KMS-11 (cell line): ENCODE data around the gene DHX35.

Experiments
- H2AFZ ChIP-seq: fragments of 200-600 bp; sonication (generic); 2 replicates; pipeline ENCODE4 v1.6.1; 2016; ENCODE audit warnings: antibody characterized with exemption, mixed run types, low read depth
- H3K27ac ChIP-seq: fragments of 200-600 bp; sonication (generic); 2 replicates; pipeline ENCODE4 v1.6.1; 2016; ENCODE audit warnings: mild to moderate bottlenecking, mixed run types
- H3K27me3 ChIP-seq: fragments of 200-600 bp; sonication (generic); 2 replicates; pipeline ENCODE4 v1.6.1; 2017; ENCODE audit warnings: mild to moderate bottlenecking, low read depth, mixed run types, moderate library complexity; ENCODE audit not compliant: insufficient read depth
- H3K36me3 ChIP-seq: fragments of 200-600 bp; sonication (generic); 2 replicates; pipeline ENCODE4 v1.6.1; 2017; ENCODE audit warnings: mild to moderate bottlenecking, mixed run types; ENCODE audit not compliant: insufficient read depth
- H3K4me1 ChIP-seq: fragments of 200-600 bp; sonication (generic); 2 replicates; pipeline ENCODE4 v1.6.1; 2016; ENCODE audit warnings: mild to moderate bottlenecking, low read depth, mixed run types; ENCODE audit not compliant: poor library complexity, severe bottlenecking
- H3K4me2 ChIP-seq: fragments of 200-600 bp; sonication (generic); 2 replicates; pipeline ENCODE4 v1.7.0; 2016; ENCODE audit warnings: mild to moderate bottlenecking, mixed run types
- H3K4me3 ChIP-seq: fragments of 200-600 bp; sonication (generic); IDR thresholded peaks from 2 replicates; pipeline ENCODE4 v1.6.1; 2017; ENCODE audit warnings: low read depth, low read length, mixed read lengths; ENCODE audit not compliant: insufficient read depth
- H3K79me2 ChIP-seq: fragments of 200-600 bp; sonication (generic); 2 replicates; pipeline ENCODE4 v1.6.1; 2016; ENCODE audit warnings: low read depth, mixed run types; ENCODE audit not compliant: insufficient read depth
- H3K9ac ChIP-seq: fragments of 200-600 bp; sonication (generic); 2 replicates; pipeline ENCODE4 v1.6.1; 2016; ENCODE audit warnings: mild to moderate bottlenecking, mixed run types
- H4K20me1 ChIP-seq: fragments of 200-600 bp; sonication (generic); 2 replicates; pipeline ENCODE4 v1.6.1; 2016; ENCODE audit warnings: mild to moderate bottlenecking, mixed run types; ENCODE audit not compliant: insufficient read depth
- TF ChIP-seq, protein P1 (sequence below): fragments of 200-600 bp; sonication (generic); conservative IDR thresholded peaks from 2 replicates; pipeline ENCODE4 v1.6.1; 2017; ENCODE audit warnings: low read depth, mild to moderate bottlenecking, antibody characterized with exemption, low read length, moderate library complexity, mixed read lengths

The DHX35 gene

DNA sequence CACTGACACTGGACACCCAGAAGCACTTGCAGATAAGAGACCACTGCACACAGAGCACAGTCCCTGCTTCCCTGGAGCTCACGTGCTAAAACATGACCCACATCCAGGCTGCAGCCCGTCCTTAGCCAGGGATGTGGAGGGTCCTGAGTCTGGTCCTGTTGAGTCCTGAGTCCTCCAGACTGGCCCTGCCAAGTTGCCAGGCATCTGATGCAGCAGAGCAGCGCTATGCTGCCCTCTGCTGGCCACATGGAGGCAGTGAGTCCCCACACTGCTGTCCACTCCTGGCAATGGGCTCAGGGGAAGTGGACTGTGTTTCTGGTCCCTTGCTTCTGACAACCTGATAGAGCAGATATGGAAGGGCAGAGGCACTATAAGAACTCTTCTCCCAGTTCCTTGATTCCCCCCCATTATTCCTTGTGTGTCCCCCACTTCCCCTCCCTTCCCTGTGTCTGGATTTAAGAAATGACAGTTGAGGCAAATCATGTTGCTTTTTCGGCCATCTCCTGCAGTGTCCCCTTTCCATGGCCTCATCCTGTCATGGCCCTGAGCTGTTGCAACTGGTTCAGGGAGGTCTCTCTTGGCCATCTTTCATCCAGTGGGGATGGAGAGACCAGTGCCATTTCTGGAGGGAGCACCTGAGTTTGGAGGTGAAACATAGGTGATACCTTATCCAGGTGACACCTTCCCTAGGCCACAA lies 86.0 kb downstream of the DHX35 start:
- peaks cover 7% of the 10 kb centered on the region for H3K4me1 ChIP-seq
- TF ChIP-seq, protein P1, sequence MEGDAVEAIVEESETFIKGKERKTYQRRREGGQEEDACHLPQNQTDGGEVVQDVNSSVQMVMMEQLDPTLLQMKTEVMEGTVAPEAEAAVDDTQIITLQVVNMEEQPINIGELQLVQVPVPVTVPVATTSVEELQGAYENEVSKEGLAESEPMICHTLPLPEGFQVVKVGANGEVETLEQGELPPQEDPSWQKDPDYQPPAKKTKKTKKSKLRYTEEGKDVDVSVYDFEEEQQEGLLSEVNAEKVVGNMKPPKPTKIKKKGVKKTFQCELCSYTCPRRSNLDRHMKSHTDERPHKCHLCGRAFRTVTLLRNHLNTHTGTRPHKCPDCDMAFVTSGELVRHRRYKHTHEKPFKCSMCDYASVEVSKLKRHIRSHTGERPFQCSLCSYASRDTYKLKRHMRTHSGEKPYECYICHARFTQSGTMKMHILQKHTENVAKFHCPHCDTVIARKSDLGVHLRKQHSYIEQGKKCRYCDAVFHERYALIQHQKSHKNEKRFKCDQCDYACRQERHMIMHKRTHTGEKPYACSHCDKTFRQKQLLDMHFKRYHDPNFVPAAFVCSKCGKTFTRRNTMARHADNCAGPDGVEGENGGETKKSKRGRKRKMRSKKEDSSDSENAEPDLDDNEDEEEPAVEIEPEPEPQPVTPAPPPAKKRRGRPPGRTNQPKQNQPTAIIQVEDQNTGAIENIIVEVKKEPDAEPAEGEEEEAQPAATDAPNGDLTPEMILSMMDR = peak; percentile 98
- H3K4me2 ChIP-seq = no peak overlapping the region
- no peaks in the 10 kb centered on the region for H3K79me2 ChIP-seq
- H3K4me3 ChIP-seq = no peak overlapping the region
- no peak overlapping the region for H3K27ac ChIP-seq
- H3K9ac ChIP-seq = no peak overlapping the region
- no peaks in the 10 kb centered on the region for H4K20me1 ChIP-seq
- H2AFZ ChIP-seq = no peak overlapping the region
- no peaks in the 10 kb centered on the region for H3K27me3 ChIP-seq
- H3K36me3 ChIP-seq = no peaks in the 10 kb centered on the region

DNA sequence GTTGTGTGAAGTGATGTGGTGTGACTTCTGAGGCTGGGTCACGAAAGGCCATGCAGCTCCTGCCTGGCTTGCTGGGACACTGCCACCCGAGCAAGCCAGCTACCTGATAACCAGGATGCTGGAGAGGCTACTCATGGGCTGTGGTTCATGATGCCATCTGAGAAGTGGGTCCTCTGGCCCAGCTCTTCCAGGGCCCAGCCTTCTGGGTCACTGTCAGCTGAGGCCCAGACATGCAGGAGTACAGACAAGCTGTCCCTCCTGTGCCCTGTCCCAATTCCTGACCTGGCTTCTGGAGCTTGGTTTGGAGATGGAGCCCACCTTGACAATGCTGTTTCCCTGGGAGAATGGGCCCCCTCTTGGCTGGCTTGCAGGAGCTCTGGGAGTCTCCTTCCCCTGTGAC lies 87.0 kb downstream of the DHX35 start:
- Histone ChIP-seq H4K20me1 (no peaks in the 10 kb centered on the region), H3K9ac (peak overlapping the region; percentile 55; the same call in 1 of the 2 replicates), H3K36me3 (no peaks in the 10 kb centered on the region), H3K27ac (no peak overlapping the region), H3K27me3 (no peaks in the 10 kb centered on the region), H2AFZ (peak overlapping the region; percentile 93), H3K4me1 (peaks cover 7% of the 10 kb centered on the region), H3K79me2 (no peaks in the 10 kb centered on the region), H3K4me2 (peak overlapping the region; percentile 86), H3K4me3 (no peak overlapping the region)
- TF ChIP-seq, protein P1 = no peak

DNA sequence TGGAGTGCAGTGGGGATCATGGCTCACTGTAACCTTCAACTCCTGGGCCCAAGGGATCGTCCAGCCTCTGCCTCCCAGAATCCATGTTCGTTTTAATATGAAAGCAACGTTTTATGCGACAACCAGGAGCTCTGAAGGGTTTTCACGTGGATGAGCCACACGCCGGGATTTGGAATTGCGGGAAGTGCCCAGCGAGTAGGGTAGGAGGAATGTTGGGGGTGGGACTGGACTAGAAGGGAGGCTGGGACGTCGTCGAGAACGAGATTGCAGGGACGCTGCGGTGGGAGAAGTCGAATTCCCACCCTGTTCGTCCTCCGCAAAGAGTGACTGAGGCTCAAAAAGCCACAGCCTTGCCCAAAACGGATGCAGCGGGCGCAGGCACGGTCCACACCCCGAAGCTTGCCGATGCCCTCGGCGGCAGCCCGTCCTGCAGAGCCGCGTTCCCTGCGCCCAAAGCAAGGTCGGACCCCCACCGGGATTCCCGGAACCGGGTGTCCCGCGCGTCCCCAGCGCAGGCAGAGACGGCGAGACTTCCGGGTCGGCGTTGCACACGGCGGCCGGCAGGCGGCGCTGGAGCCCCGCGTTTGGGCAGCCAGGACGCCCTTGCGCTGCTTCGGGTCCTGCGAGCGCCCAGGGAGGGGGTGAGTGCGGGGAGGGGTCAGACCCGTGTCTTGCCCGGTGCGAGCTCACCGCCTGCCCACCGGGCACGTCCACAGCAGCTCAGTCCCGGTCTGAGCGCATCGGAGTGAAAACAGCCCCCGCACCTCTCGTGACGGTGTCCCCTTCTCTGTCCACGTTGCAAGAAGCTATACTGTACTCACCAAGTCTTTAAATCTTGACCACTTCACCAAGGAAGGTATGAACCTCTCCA lies 87.8 kb downstream of the DHX35 start:
- Histone ChIP-seq H3K4me1 (peaks cover 7% of the 10 kb centered on the region), H3K4me2 (peak overlapping the region; percentile 86), H2AFZ (peak overlapping the region; percentile 93), H4K20me1 (no peaks in the 10 kb centered on the region), H3K79me2 (no peaks in the 10 kb centered on the region), H3K9ac (peak overlapping the region; percentile 55), H3K36me3 (no peaks in the 10 kb centered on the region), H3K27me3 (no peaks in the 10 kb centered on the region), H3K27ac (no peak overlapping the region), H3K4me3 (no peak overlapping the region)
- TF ChIP-seq, protein P1 = peak; percentile 88

DNA sequence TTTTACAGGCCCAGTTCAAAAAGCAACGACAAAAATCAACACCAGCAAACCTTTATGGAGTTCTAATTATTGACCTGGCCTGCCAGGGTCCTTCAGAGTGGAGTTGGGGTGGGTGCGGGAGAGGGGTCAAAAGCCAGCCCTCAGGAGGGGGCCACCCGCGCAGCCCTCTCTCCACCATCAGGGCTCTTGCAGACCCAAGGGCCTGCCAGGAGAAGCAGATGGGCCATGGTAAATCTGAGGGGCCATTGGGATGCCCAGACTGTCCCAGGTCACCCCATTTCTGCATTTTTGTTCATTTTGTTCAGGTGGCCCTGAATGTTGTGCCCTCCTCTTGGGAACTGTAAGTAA lies 88.4 kb downstream of the DHX35 start:
- Histone ChIP-seq H3K4me2 (peak overlapping the region; percentile 86), H3K9ac (peak overlapping the region; percentile 55; the same call in 1 of the 2 replicates), H3K4me1 (peaks cover 7% of the 10 kb centered on the region), H3K27ac (no peak overlapping the region), H3K27me3 (no peaks in the 10 kb centered on the region), H3K79me2 (no peaks in the 10 kb centered on the region), H3K36me3 (no peaks in the 10 kb centered on the region), H4K20me1 (no peaks in the 10 kb centered on the region), H2AFZ (peak overlapping the region; percentile 93; the same call in 1 of the 2 replicates), H3K4me3 (no peak overlapping the region)
- TF ChIP-seq, protein P1 = no peak
